OCI-LY3 (cell line): ENCODE data around the gene RNF123.

ENCODE experiments used
- H2AFZ ChIP-seq: fragments of 200-600, 300-600 bp; shearing (Covaris generic); 2 replicates; pipeline ENCODE4 v1.6.0; 2014; ENCODE audit warnings: antibody characterized with exemption, low read depth, low read length
- H3K27ac ChIP-seq: fragments of 200-600, 300-600 bp; sonication (generic); 2 replicates; pipeline ENCODE4 v1.5.1; 2014; ENCODE audit warnings: mild to moderate bottlenecking, low read length, moderate library complexity, mixed read lengths
- H3K27me3 ChIP-seq: fragments of 200-600, 300-600 bp; sonication (generic); 2 replicates; pipeline ENCODE4 v1.6.1; 2014; ENCODE audit warnings: low read depth, low read length, mixed read lengths
- H3K36me3 ChIP-seq: fragments of 200-600, 300-600 bp; sonication (generic); replicated peaks from 2 replicates; pipeline ENCODE3; 2014; ENCODE audit warnings: low read depth, low read length, mixed read lengths
- H3K4me1 ChIP-seq: fragments of 300-600, 200-600 bp; sonication (generic); 2 replicates; pipeline ENCODE4 v1.6.1; 2014; ENCODE audit warnings: low read length, mixed read lengths
- H3K4me2 ChIP-seq: fragments of 200-600, 300-600 bp; sonication (generic); 2 replicates; pipeline ENCODE4 v1.6.1; 2014; ENCODE audit warnings: low read length, mixed read lengths
- H3K4me3 ChIP-seq: fragments of 300-600, 200-600 bp; sonication (generic); 2 replicates; pipeline ENCODE4 v1.5.1; 2014; ENCODE audit warnings: antibody characterized with exemption, mild to moderate bottlenecking, low read length, moderate library complexity
- H3K79me2 ChIP-seq: fragments of 300-600, 200-600 bp; shearing (Covaris generic); 2 replicates; pipeline ENCODE4 v1.6.1; 2014; ENCODE audit warnings: mild to moderate bottlenecking, low read length, mixed read lengths
- H3K9ac ChIP-seq: fragments of 300-600, 200-600 bp; shearing (Covaris generic); 2 replicates; pipeline ENCODE4 v1.6.0; 2014; ENCODE audit warnings: mild to moderate bottlenecking, low read length, moderate library complexity
- H3K9me3 ChIP-seq: fragments of 200-600, 300-600 bp; shearing (Covaris generic); 2 replicates; pipeline ENCODE4 v1.6.1; 2014; ENCODE audit warnings: low read length, mixed read lengths; ENCODE audit not compliant: insufficient read depth
- H4K20me1 ChIP-seq: fragments of 200-600, 300-600 bp; sonication (generic); 2 replicates; pipeline ENCODE4 v1.6.1; 2016; ENCODE audit warnings: low read length, mixed read lengths; ENCODE audit not compliant: insufficient read depth
- EZH2phosphoT487 ChIP-seq: fragments of 200-600 bp; shearing (Covaris generic); IDR thresholded peaks from 2 replicates; pipeline ENCODE4 v1.6.1; 2018; ENCODE audit warnings: antibody characterized with exemption, mixed run types, low read depth
- TF ChIP-seq, protein P1 (sequence below): fragments of 200-600, 300-600 bp; sonication (generic); IDR thresholded peaks from 2 replicates; pipeline ENCODE4 v1.5.1; 2014; ENCODE audit warnings: antibody characterized with exemption, low read length, low read depth

Gene RNF123

DNA sequence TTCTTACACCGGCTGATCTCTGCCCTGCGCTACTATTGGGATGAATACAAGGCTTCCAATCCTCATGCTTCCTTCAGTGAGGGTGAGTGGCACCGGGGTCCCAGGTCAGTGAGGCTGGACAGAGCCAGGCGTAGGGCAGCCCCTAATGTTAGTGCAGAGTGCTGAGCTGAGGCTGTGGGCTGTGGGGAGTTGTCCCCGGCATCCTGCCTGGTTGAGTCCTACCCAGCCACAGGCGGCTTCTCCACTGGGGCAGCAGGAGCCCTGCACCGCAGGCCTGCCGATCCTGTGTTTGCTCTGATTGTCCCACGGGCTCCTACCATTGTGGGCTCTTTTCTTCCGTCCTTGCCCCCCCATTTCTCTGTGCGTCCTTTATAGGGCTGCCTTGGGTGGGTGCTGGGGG is 13.3 kb downstream of the RNF123 start:
- H3K36me3 ChIP-seq: peaks cover 9% of the 10 kb centered on the region
- TF ChIP-seq EZH2phosphoT487: no peak
- TF ChIP-seq, protein P1, sequence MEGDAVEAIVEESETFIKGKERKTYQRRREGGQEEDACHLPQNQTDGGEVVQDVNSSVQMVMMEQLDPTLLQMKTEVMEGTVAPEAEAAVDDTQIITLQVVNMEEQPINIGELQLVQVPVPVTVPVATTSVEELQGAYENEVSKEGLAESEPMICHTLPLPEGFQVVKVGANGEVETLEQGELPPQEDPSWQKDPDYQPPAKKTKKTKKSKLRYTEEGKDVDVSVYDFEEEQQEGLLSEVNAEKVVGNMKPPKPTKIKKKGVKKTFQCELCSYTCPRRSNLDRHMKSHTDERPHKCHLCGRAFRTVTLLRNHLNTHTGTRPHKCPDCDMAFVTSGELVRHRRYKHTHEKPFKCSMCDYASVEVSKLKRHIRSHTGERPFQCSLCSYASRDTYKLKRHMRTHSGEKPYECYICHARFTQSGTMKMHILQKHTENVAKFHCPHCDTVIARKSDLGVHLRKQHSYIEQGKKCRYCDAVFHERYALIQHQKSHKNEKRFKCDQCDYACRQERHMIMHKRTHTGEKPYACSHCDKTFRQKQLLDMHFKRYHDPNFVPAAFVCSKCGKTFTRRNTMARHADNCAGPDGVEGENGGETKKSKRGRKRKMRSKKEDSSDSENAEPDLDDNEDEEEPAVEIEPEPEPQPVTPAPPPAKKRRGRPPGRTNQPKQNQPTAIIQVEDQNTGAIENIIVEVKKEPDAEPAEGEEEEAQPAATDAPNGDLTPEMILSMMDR: no peak
- no peak overlapping the region for H3K27ac ChIP-seq

DNA sequence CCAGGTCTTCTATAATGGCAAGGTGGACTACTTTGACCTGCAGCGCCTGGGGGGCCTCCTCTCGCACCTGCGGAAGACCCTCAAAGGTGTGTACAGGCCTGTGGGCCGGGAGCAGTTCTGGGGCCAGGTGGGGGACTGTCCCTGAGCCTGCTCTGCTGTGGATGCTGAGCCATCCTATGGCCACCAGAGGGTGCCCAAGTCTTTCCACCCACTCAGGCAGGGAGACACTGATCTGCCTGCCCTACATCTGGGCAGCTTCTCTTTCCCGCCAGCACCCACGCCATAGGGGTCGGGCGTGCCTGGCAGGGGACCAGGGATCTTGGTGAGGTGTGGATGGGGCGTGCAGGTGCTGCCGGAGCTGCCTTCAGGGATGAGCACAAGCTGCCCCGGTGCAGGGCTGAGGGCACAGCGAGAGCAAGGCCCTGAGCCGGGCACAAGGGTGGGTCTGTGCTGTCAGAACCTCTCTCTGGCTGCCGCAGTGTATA is 14.1 kb downstream of the RNF123 start:
- Histone ChIP-seq H3K36me3 (peaks cover 9% of the 10 kb centered on the region), H3K9ac (no peak overlapping the region)

More for the DNA sequence above, 13.3 kb downstream of the RNF123 start:
- Histone ChIP-seq H3K4me1 (no peaks in the 10 kb centered on the region), H3K27me3 (no peaks in the 10 kb centered on the region), H3K9me3 (no peaks in the 10 kb centered on the region), H3K79me2 (no peaks in the 10 kb centered on the region), H4K20me1 (no peaks in the 10 kb centered on the region), H2AFZ (no peak overlapping the region), H3K4me3 (no peak overlapping the region), H3K4me2 (no peak overlapping the region), H3K9ac (no peak overlapping the region)

DNA sequence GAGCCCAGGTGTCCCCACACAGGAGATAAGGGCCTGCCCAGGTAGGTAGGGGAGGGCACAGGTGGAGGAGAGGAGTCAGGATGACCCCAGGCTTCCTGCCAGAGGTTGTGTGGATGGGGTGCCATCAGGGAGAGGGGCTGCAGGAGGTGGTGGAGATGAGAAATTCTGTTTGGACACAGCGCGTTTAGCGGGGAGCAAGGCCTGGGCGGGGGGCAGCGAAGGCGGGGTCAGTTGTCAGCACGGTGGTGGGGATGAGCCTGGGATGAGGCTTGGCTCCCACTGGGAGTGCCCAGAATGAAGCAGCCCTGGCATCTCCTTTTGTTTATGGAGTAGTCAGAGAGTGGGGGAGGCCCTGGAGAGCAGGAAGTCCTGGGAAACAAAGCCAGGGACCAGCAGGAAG is 14.6 kb downstream of the RNF123 start:
- Histone ChIP-seq H3K9ac (no peak overlapping the region), H3K9me3 (no peaks in the 10 kb centered on the region), H3K27me3 (no peaks in the 10 kb centered on the region), H3K4me3 (no peak overlapping the region), H4K20me1 (no peaks in the 10 kb centered on the region), H2AFZ (no peak overlapping the region), H3K36me3 (peaks cover 9% of the 10 kb centered on the region), H3K79me2 (no peaks in the 10 kb centered on the region), H3K4me1 (no peaks in the 10 kb centered on the region), H3K4me2 (no peak overlapping the region), H3K27ac (no peak overlapping the region)
- TF ChIP-seq, protein P1: no peak
- TF ChIP-seq EZH2phosphoT487: no peak

More for the DNA sequence above, 14.1 kb downstream of the RNF123 start:
- no peaks in the 10 kb centered on the region for H3K27me3 ChIP-seq
- no peak overlapping the region for H3K4me3 ChIP-seq
- H3K9me3 ChIP-seq: no peaks in the 10 kb centered on the region
- H3K4me2 ChIP-seq: no peak overlapping the region
- no peaks in the 10 kb centered on the region for H3K79me2 ChIP-seq
- no peaks in the 10 kb centered on the region for H4K20me1 ChIP-seq
- H3K27ac ChIP-seq: no peak overlapping the region
- H3K4me1 ChIP-seq: no peaks in the 10 kb centered on the region
- TF ChIP-seq EZH2phosphoT487: no peak
- TF ChIP-seq, protein P1: peak; percentile 81
- no peak overlapping the region for H2AFZ ChIP-seq

DNA sequence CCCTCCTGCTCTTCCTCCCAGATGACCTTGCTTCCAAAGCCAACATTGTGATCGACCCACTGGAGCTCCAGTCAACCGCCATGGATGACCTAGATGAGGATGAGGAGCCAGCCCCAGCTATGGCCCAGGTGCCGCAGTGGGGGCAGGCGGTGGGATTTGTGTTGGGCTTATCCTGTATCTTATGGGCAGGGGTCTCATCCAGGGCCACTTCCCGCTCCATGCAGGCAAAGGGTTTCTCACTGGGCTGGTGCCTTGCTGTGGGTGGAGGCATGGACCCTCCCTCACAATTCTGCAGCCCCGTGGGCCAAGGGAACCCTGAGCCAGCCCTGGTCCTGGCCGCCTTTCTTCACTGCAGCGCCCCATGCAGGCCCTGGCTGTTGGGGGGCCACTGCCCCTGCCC is 15.3 kb downstream of the RNF123 start:
- Histone ChIP-seq H3K4me3 (no peak overlapping the region), H3K27me3 (no peaks in the 10 kb centered on the region), H3K9me3 (no peaks in the 10 kb centered on the region), H3K27ac (no peak overlapping the region), H3K4me2 (no peak overlapping the region), H3K79me2 (no peaks in the 10 kb centered on the region), H4K20me1 (no peaks in the 10 kb centered on the region), H3K4me1 (no peaks in the 10 kb centered on the region), H2AFZ (no peak overlapping the region), H3K9ac (no peak overlapping the region), H3K36me3 (peaks cover 9% of the 10 kb centered on the region)
- TF ChIP-seq, protein P1: no peak
- TF ChIP-seq EZH2phosphoT487: no peak
